Measurements from ENCODE around the gene TUBGCP2.

TUBGCP2 gene

DNA sequence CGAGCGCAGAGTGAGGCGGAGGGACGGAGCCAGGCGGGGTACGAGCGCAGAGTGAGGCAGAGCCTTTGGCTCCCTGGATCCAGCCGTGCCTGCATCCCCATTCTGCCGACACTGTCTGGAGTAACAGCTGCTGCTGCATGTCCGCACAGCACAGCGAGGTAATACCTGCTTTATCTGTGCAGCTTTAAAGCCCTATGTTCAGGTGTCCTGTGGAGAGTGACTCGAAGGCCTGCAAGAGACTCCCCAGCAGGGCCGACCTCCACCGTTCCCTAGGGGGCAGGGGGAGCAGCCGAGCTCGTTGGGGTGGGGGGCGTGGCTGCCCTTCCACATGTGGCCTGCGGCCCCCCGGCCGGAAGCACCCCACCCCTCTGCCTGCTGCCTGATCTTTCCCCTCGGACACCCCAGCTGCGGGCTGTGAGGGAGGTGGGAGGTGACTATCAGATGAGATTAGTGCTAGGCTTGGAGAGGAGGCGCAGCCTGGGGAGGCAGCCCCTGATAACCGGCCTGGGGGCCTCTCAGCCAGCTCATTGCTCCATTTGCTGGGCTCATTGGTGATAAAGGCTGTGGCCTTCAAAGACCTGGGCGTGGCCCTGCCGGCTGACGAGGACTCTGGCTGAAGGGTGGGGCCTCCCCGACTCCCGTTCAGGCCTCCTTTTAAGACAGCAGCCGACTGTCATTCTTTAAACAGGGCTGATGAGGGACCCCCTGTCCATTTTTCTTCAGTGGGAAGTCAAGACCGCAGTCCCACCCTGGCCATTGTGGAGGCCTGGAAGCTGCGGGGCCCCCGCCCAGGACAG, 63.0 kb downstream of the TUBGCP2 start:
- no peak for TF ChIP-seq CTCF (conservative IDR thresholded peaks at IDR 0.05)
- no peak overlapping the region for H3K27ac ChIP-seq

DNA sequence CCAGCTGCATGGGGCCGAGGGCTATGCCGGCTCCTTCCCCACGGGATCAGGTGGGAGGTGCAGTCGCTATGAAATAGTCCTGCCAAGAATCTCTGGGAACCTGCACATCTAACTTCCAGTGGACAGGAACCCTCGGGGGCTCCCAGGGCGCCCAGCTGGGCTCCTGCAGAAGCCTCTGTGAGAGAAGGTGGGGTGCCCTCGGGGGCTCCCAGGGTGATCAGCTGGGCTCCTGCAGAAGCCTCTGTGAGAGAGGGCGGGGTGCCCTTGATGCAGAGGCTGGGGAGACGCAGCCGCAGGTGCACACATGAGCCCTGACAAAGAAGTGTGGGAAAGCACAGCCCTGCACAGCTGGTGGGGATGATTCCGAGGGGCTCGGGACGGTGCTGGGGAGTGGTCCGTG, 65.1 kb downstream of the TUBGCP2 start:
- H3K27ac ChIP-seq = no peak overlapping the region
- no peak for TF ChIP-seq CTCF (conservative IDR thresholded peaks at IDR 0.05)

- H3K27ac ChIP-seq = no peak overlapping the region
- no peak for TF ChIP-seq CTCF (conservative IDR thresholded peaks at IDR 0.05)
Observed at GRCh38 chr10:133242611-133243356, 65.9 kb downstream of the TUBGCP2 start.

- H3K27ac ChIP-seq = no peak overlapping the region
- no peak for TF ChIP-seq CTCF (conservative IDR thresholded peaks at IDR 0.05)
Observed at GRCh38 chr10:133241501-133242205, 67.0 kb downstream of the TUBGCP2 start.

GRCh38 chr10:133239990-133240389, 68.7 kb downstream of the TUBGCP2 start:
- H3K27ac ChIP-seq = no peak overlapping the region
- TF ChIP-seq CTCF (conservative IDR thresholded peaks at IDR 0.05) = no peak

- H3K27ac ChIP-seq = no peak overlapping the region
- no peak for TF ChIP-seq CTCF (conservative IDR thresholded peaks at IDR 0.05)
Observed at GRCh38 chr10:133238466-133238804, 70.2 kb downstream of the TUBGCP2 start.

Measured in VCaP (cell line).